H9 (cell line): ENCODE data around the gene IGSF5. TPM values are rescaled to one million over a fixed set of nuclear protein-coding genes. Genes with fewer than 3 reads are reported as not detected.

ENCODE experiments used
- DNase-seq: peaks from one replicate; pipeline ENCODE4 v3.0.0-alpha.2; 2017
- H2AFZ ChIP-seq: one replicate; pipeline ENCODE4 v1.6.1; 2013; ENCODE audit warnings: mild to moderate bottlenecking, low read length, control low read depth, moderate library complexity
- H2AK5ac ChIP-seq: 2 replicates; pipeline ENCODE4 v1.6.1; 2013; ENCODE audit warnings: low read length, control low read depth, mixed read lengths; ENCODE audit not compliant: insufficient read length
- H2BK120ac ChIP-seq: one replicate; pipeline ENCODE4 v1.6.1; 2013; ENCODE audit warnings: low read depth, mild to moderate bottlenecking, low read length, control low read depth, inconsistent platforms; ENCODE audit not compliant: poor library complexity, severe bottlenecking
- H2BK12ac ChIP-seq: 2 replicates; pipeline ENCODE4 v1.6.1; 2013; ENCODE audit warnings: low read length, control low read depth, mixed read lengths, low read depth; ENCODE audit not compliant: insufficient read length
- H2BK15ac ChIP-seq: 2 replicates; pipeline ENCODE4 v1.6.1; 2013; ENCODE audit warnings: low read depth, low read length, control low read depth
- H2BK20ac ChIP-seq: one replicate; pipeline ENCODE4 v1.6.1; 2013; ENCODE audit warnings: low read depth, mild to moderate bottlenecking, low read length, control low read depth, inconsistent platforms; ENCODE audit not compliant: poor library complexity, severe bottlenecking
- H2BK5ac ChIP-seq: 2 replicates; pipeline ENCODE4 v1.6.1; 2013; ENCODE audit warnings: low read length, control low read depth, mixed read lengths; ENCODE audit not compliant: insufficient read length
- H3K14ac ChIP-seq: 2 replicates; pipeline ENCODE4 v1.6.1; 2013; ENCODE audit warnings: low read length, control low read depth; ENCODE audit not compliant: insufficient read depth
- H3K18ac ChIP-seq: 2 replicates; pipeline ENCODE4 v1.6.1; 2013; ENCODE audit warnings: low read depth, mild to moderate bottlenecking, mixed read lengths, low read length, control low read depth; ENCODE audit not compliant: insufficient read length
- H3K23ac ChIP-seq: 2 replicates; pipeline ENCODE4 v1.6.1; 2013; ENCODE audit warnings: low read length, control low read depth, mixed read lengths, low read depth; ENCODE audit not compliant: insufficient read length
- H3K23me2 ChIP-seq: 2 replicates; pipeline ENCODE4 v1.6.1; 2013; ENCODE audit warnings: low read depth, mild to moderate bottlenecking, mixed read lengths, low read length, control low read depth; ENCODE audit not compliant: insufficient read length, poor library complexity, severe bottlenecking
- H3K27ac ChIP-seq: 2 replicates; pipeline ENCODE4 v1.5.1; 2013; ENCODE audit warnings: low read length, control low read depth, mixed read lengths, low read depth; ENCODE audit not compliant: insufficient read length
- H3K27me3 ChIP-seq: 2 replicates; pipeline ENCODE4 v1.6.1; 2013; ENCODE audit warnings: low read length, control low read depth, inconsistent platforms; ENCODE audit not compliant: insufficient read depth
- H3K4ac ChIP-seq: 2 replicates; pipeline ENCODE4 v1.6.1; 2013; ENCODE audit warnings: low read depth, mild to moderate bottlenecking, control low read depth, inconsistent platforms, low read length, moderate library complexity
- H3K4me1 ChIP-seq: 2 replicates; pipeline ENCODE4 v1.6.1; 2013; ENCODE audit warnings: low read length, control low read depth, inconsistent platforms; ENCODE audit not compliant: insufficient read depth
- H3K4me2 ChIP-seq: 2 replicates; pipeline ENCODE4 v1.6.1; 2013; ENCODE audit warnings: low read length, control low read depth, mixed read lengths; ENCODE audit not compliant: insufficient read length, insufficient read depth
- H3K56ac ChIP-seq: 2 replicates; pipeline ENCODE4 v1.6.1; 2013; ENCODE audit warnings: low read depth, mild to moderate bottlenecking, mixed read lengths, low read length, control low read depth; ENCODE audit not compliant: insufficient read length
- H3K79me1 ChIP-seq: 2 replicates; pipeline ENCODE4 v1.6.1; 2013; ENCODE audit warnings: low read depth, mild to moderate bottlenecking, moderate library complexity, low read length, control low read depth, inconsistent platforms; ENCODE audit not compliant: insufficient read depth, poor library complexity, severe bottlenecking
- H3K79me2 ChIP-seq: 2 replicates; pipeline ENCODE4 v1.6.1; 2013; ENCODE audit warnings: low read length, control low read depth, inconsistent platforms; ENCODE audit not compliant: insufficient read depth
- H3K9ac ChIP-seq: 2 replicates; pipeline ENCODE4 v1.6.1; 2013; ENCODE audit warnings: low read length, control low read depth, mixed read lengths; ENCODE audit not compliant: insufficient read length; ENCODE audit errors: extremely low read depth
- H3K9me3 ChIP-seq: one replicate; pipeline ENCODE4 v1.6.1; 2013; ENCODE audit warnings: low read depth, low read length, inconsistent platforms; ENCODE audit not compliant: control insufficient read depth
- H3T11ph ChIP-seq: one replicate; pipeline ENCODE4 v1.6.1; 2013; ENCODE audit warnings: mild to moderate bottlenecking, low read length, control low read depth, inconsistent platforms
- H4K20me1 ChIP-seq: one replicate; pipeline ENCODE4 v1.6.1; 2013; ENCODE audit not compliant: control insufficient read depth, insufficient read length, insufficient read depth
- H4K5ac ChIP-seq: 2 replicates; pipeline ENCODE4 v1.6.1; 2013; ENCODE audit warnings: low read depth, mild to moderate bottlenecking, mixed read lengths, low read length, control low read depth; ENCODE audit not compliant: insufficient read length
- H4K8ac ChIP-seq: replicated peaks from 2 replicates; pipeline ENCODE4 v1.6.1; 2013; ENCODE audit warnings: low read length, control low read depth, mixed read lengths, low read depth; ENCODE audit not compliant: insufficient read length
- H4K91ac ChIP-seq: 2 replicates; pipeline ENCODE4 v1.6.1; 2013; ENCODE audit warnings: low read depth, mild to moderate bottlenecking, moderate library complexity, mixed read lengths, low read length, control low read depth; ENCODE audit not compliant: insufficient read length
- H3K27ac Mint-ChIP-seq, 3 experiments: 2 replicates in 2 of 3; 3 replicates in 1 of 3; pipeline ENCODE4 v1.8.0; 2020 to 2021; ENCODE audit warnings: mixed read lengths in 3 of 3, mild to moderate bottlenecking in 1 of 3, moderate library complexity in 1 of 3
- H3K27me3 Mint-ChIP-seq: 2 replicates; pipeline ENCODE4 v1.8.0; 2021; ENCODE audit warnings: low read depth, mild to moderate bottlenecking, moderate library complexity, mixed read lengths
- H3K36me3 Mint-ChIP-seq, 3 experiments: 2 replicates in 2 of 3; 3 replicates in 1 of 3; pipeline ENCODE4 v1.8.0; 2020 to 2021; ENCODE audit warnings: low read depth in 3 of 3, mixed read lengths in 3 of 3; ENCODE audit not compliant: insufficient read depth in 1 of 3
- H3K4me1 Mint-ChIP-seq, 2 experiments: 2 replicates each; pipeline ENCODE4 v1.8.0; 2020; ENCODE audit warnings: mixed read lengths in 2 of 2
- H3K4me3 Mint-ChIP-seq, 2 experiments: 2 replicates in 1 of 2; 3 replicates in 1 of 2; pipeline ENCODE4 v1.8.0; 2020 to 2021; ENCODE audit warnings: mild to moderate bottlenecking in 2 of 2, mixed read lengths in 2 of 2, moderate library complexity in 1 of 2
- H3K9me3 Mint-ChIP-seq, 2 experiments: 2 replicates in 1 of 2; 3 replicates in 1 of 2; pipeline ENCODE4 v1.8.0; 2020; ENCODE audit warnings: mild to moderate bottlenecking in 2 of 2, mixed read lengths in 2 of 2, moderate library complexity in 1 of 2
- CTCF ChIP-seq: fragments of 200-600 bp; sonication (generic); conservative IDR thresholded peaks from 3 replicates; pipeline ENCODE4 v1.8.0; 2021; ENCODE audit warnings: antibody characterized with exemption, mild to moderate bottlenecking
- WGBS: extraction: QIAGEN DNeasy Blood & Tissue Kit; methylation state at CpG from one replicate; pipeline ENCODE4 v1.1.7; 2013; ENCODE audit warnings: missing lambda C conversion rate, low lambda C conversion rate, mixed read lengths; ENCODE audit not compliant: insufficient read length; ENCODE audit errors: extremely low coverage; 5-methylcytosine and 5-hydroxymethylcytosine counted together
- total RNA-seq: library from RNA; stranded (reverse); gene quantifications from 2 replicates; pipeline ENCODE4 v1.2.1, GENCODE V29; 2021

The IGSF5 gene
- total RNA-seq, 1 experiment from 2014 or later = 2.1 TPM

- Histone ChIP-seq H2BK120ac (no peak overlapping the region), H4K91ac (no peak overlapping the region), H4K8ac (no peak overlapping the region), H3K18ac (no peak overlapping the region), H3K14ac (no peak overlapping the region), H3K27ac (no peak overlapping the region), H3K9ac (no peak overlapping the region), H3K79me1 (no peaks in the 10 kb centered on the region), H2AK5ac (no peak overlapping the region), H3K4ac (no peak overlapping the region), H3K23me2 (no peaks in the 10 kb centered on the region), H3K27me3 (no peaks in the 10 kb centered on the region), H3K56ac (no peak overlapping the region), H3K79me2 (no peaks in the 10 kb centered on the region), H3K23ac (no peak overlapping the region), H4K20me1 (no peaks in the 10 kb centered on the region), H3T11ph (no peak overlapping the region), H2AFZ (no peak overlapping the region), H3K9me3 (peaks cover 7% of the 10 kb centered on the region), H4K5ac (no peak overlapping the region), H3K4me2 (no peak overlapping the region), H2BK12ac (no peak overlapping the region), H2BK5ac (no peak overlapping the region), H2BK15ac (no peak overlapping the region), H3K4me1 (no peaks in the 10 kb centered on the region), H2BK20ac (no peak overlapping the region)
- H3K4me3 Mint-ChIP-seq = no peak overlapping the region
- peaks cover 7 to 27% (median 21%) of the 10 kb centered on the region in 3 experiments for H3K36me3 Mint-ChIP-seq
- no CpG with 5 or more reads among the region's 8 CpGs for WGBS
- TF ChIP-seq CTCF = no peak
- H3K9me3 Mint-ChIP-seq = peaks cover 13 to 15% of the 10 kb centered on the region in 2 experiments
- H3K4me1 Mint-ChIP-seq = peaks cover 4 to 7% of the 10 kb centered on the region in 2 experiments; a peak in 3 of 4 replicates
- H3K27me3 Mint-ChIP-seq = no peaks in the 10 kb centered on the region; the same call in 1 of the 2 replicates
- no peak for DNase-seq
- no peak overlapping the region for H3K27ac Mint-ChIP-seq
Measured at GRCh38 chr21:39796466-39796865, 51.5 kb downstream of the IGSF5 start.
